Esophagus squamous epithelium (tissue), 5 donors: ENCODE measurements around the gene LIN7B. TPM values are rescaled to one million over a fixed set of nuclear protein-coding genes. Genes with fewer than 3 reads are reported as not detected.

Source experiments
- DNase-seq: peaks from one replicate; lab custom pipeline; 2025; lab: John Stamatoyannopoulos, UW
- H3K27ac ChIP-seq, 4 donors: fragments of 200-600 bp; sonication (generic); one replicate each; pipeline ENCODE4 v1.5.1; 2016 to 2019; ENCODE audit warnings: mild to moderate bottlenecking in 1 of 4
- H3K27me3 ChIP-seq, 4 donors: fragments of 200-600 bp; sonication (generic); 1 replicate in 3 of 4; 2 replicates in 1 of 4; pipeline versions ENCODE4 v1.5.1 to v1.6.0; 2017 to 2021; ENCODE audit warnings: antibody characterized with exemption in 1 of 4
- H3K36me3 ChIP-seq, 3 donors: fragments of 200-600 bp; sonication (generic); one replicate each; pipeline ENCODE4 v1.5.1; 2016 to 2019
- H3K4me1 ChIP-seq, 3 donors: fragments of 200-600 bp; sonication (generic); one replicate each; pipeline ENCODE4 v1.5.1; 2017 to 2019
- H3K4me3 ChIP-seq, 4 donors: fragments of 200-600 bp; sonication (generic); 1 replicate in 3 of 4; 2 replicates in 1 of 4; pipeline ENCODE4 v1.5.1; 2016 to 2019; ENCODE audit warnings: mild to moderate bottlenecking in 2 of 4, moderate library complexity in 1 of 4
- H3K9me3 ChIP-seq, 3 donors: fragments of 200-600 bp; sonication (generic); one replicate each; pipeline ENCODE4 v1.5.1; 2016 to 2019
- CTCF ChIP-seq, 6 experiments: fragments of 450-650 bp in 4 of 6; fragments of 200-600 bp in 2 of 6; sonication (generic) in 2 of 6; IDR thresholded peaks; one replicate each; pipeline ENCODE4 v1.5.1; 2016 to 2019; ENCODE audit warnings: antibody characterized with exemption in 6 of 6, mild to moderate bottlenecking in 4 of 6, moderate library complexity in 4 of 6
- POLR2A ChIP-seq, 4 donors: fragments of 450-650 bp; IDR thresholded peaks; one replicate each; pipeline ENCODE4 v1.6.1; 2017; ENCODE audit warnings: antibody characterized with exemption in 4 of 4, mild to moderate bottlenecking in 4 of 4, moderate library complexity in 3 of 4
- WGBS, 2 donors: methylation state at CpG; one replicate each; pipeline ENCODE4 v1.1.5; 2018; 5-methylcytosine and 5-hydroxymethylcytosine counted together
- intact Hi-C: fragments of 100-400 bp; cut with DNase I; formaldehyde crosslinking; loops from one replicate; pipeline ENCODE4 v1.15.0; 2022
- total RNA-seq, 4 donors: library from RNA; depleted of rRNA; stranded (reverse); fragments of >200 nt; gene quantifications; one replicate each; pipeline ENCODE4 v1.1.0, GENCODE V29; 2016
- donor health status: DM: yes; HTN: yes; CAD: no.

Gene LIN7B
- total RNA-seq, 4 donors from 2014 or later = 5.7 to 14.1 (median 10.1) TPM

GRCh38 chr19:49107625-49108459, 6.3 kb upstream of the LIN7B start:
- 92 to 95% methylated on average over 25 to 66 of the region's 93 CpGs for WGBS, 2 donors
- Histone ChIP-seq H3K27ac (no peak overlapping the region), H3K27me3 (no peaks in the 10 kb centered on the region), H3K4me3 (no peak overlapping the region), H3K9me3 (no peaks in the 10 kb centered on the region), H3K4me1 (peaks cover 0 to 25% (median 0%) of the 10 kb centered on the region in 3 donors), H3K36me3 (peaks cover 30 to 69% (median 61%) of the 10 kb centered on the region in 3 donors)
- TF ChIP-seq CTCF (IDR thresholded peaks at IDR 0.05) (no peak), POLR2A (IDR thresholded peaks at IDR 0.05) (no peak)
- intact Hi-C loops = no loop called here
- no peak for DNase-seq

- Histone ChIP-seq H3K27ac (no peak overlapping the region), H3K4me1 (peaks cover 5 to 35% (median 5%) of the 10 kb centered on the region in 3 donors), H3K27me3 (no peaks in the 10 kb centered on the region), H3K9me3 (no peaks in the 10 kb centered on the region), H3K36me3 (peaks cover 30 to 57% (median 49%) of the 10 kb centered on the region in 3 donors), H3K4me3 (no peak overlapping the region)
- no peak for DNase-seq
- intact Hi-C loops = no loop called here
- WGBS, 2 donors = 69 to 70% methylated on average over 4 to 5 of the region's 5 CpGs
- no peak for TF ChIP-seq POLR2A (IDR thresholded peaks at IDR 0.05)
- TF ChIP-seq CTCF (IDR thresholded peaks at IDR 0.05) = no peak
These were observed 5.1 kb upstream of the LIN7B start for GRCh38 chr19:49109051-49109450.

- intact Hi-C loops = no loop called here
- no peaks in the 10 kb centered on the region for H3K27me3 ChIP-seq
- peaks cover 5 to 38% (median 5%) of the 10 kb centered on the region in 3 donors for H3K4me1 ChIP-seq
- TF ChIP-seq CTCF (IDR thresholded peaks at IDR 0.05) (no peak), POLR2A (IDR thresholded peaks at IDR 0.05) (no peak)
- H3K4me3 ChIP-seq = no peak overlapping the region
- no peak for DNase-seq
- H3K27ac ChIP-seq = no peak overlapping the region
- H3K36me3 ChIP-seq = peaks cover 24 to 51% (median 42%) of the 10 kb centered on the region in 3 donors
- WGBS, 2 donors = 71 to 78% methylated on average over 7 to 8 of the region's 8 CpGs
- no peaks in the 10 kb centered on the region for H3K9me3 ChIP-seq
These were observed 4.5 kb upstream of the LIN7B start for GRCh38 chr19:49109569-49110233.

GRCh38 chr19:49110567-49110966, 3.6 kb upstream of the LIN7B start:
- Histone ChIP-seq H3K36me3 (peaks cover 20 to 42% (median 33%) of the 10 kb centered on the region in 3 donors), H3K4me3 (no peak overlapping the region), H3K27ac (no peak overlapping the region), H3K4me1 (peaks cover 5 to 47% (median 8%) of the 10 kb centered on the region in 3 donors), H3K27me3 (no peaks in the 10 kb centered on the region), H3K9me3 (no peaks in the 10 kb centered on the region)
- no peak for TF ChIP-seq CTCF (IDR thresholded peaks at IDR 0.05)
- no peak for TF ChIP-seq POLR2A (IDR thresholded peaks at IDR 0.05)
- intact Hi-C loops = no loop called here
- DNase-seq = no peak
- 40 to 42% methylated on average over 3 of the region's 3 CpGs for WGBS, 2 donors
